Stimulated activated CD8-positive, alpha-beta memory T cell treated with anti-CD3 and anti-CD28 coated beads, Interleukin-12 subunit alpha, Interleukin-12 subunit beta, amount 100 ng/mL, for 4 hours (primary cell): ENCODE measurements around the gene BEST4.
"Not testable (repeated sequence)": the region's sequence is repeated elsewhere in the genome, so short reads cannot be mapped to it uniquely, and the experiment has no call there.

ENCODE experiments used
- DNase-seq: peaks from one replicate; pipeline ENCODE4 v3.0.0-alpha.2; 2020; ENCODE audit warnings: low read depth

BEST4 gene

GRCh38 chr1:44802306-44803061, 14.5 kb upstream of the BEST4 start:
- no peak for DNase-seq

GRCh38 chr1:44801491-44802305, 13.7 kb upstream of the BEST4 start:
- DNase-seq: no peak

- DNase-seq: peak; percentile 97
These were observed 12.0 kb upstream of the BEST4 start, which contains the start of gene PLK3 for GRCh38 chr1:44799770-44800584. Gene PLK3, plus strand, starts transcription at chr1:44800377. Its CDS starts 87 bp downstream, at chr1:44800464.

- no peak for DNase-seq
These were observed 10.8 kb upstream of the BEST4 start for GRCh38 chr1:44798481-44799365.

- not testable (repeated sequence) for DNase-seq
These were observed 9.9 kb upstream of the BEST4 start for GRCh38 chr1:44797886-44798285.

GRCh38 chr1:44792736-44793502, 4.9 kb upstream of the BEST4 start:
- DNase-seq: no peak

- DNase-seq: no peak
These were observed 3.2 kb upstream of the BEST4 start for GRCh38 chr1:44790968-44791801.

GRCh38 chr1:44787506-44787905, 464 bp downstream of the BEST4 start:
- DNase-seq: no peak

GRCh38 chr1:44786841-44787426, 1.0 kb downstream of the BEST4 start:
- no peak for DNase-seq

GRCh38 chr1:44786138-44786840, 1.7 kb downstream of the BEST4 start:
- DNase-seq: peak; percentile 66

GRCh38 chr1:44785501-44786137, 2.4 kb downstream of the BEST4 start:
- no peak for DNase-seq

- no peak for DNase-seq
These were observed 3.0 kb downstream of the BEST4 start for GRCh38 chr1:44785029-44785380.

- no peak for DNase-seq
These were observed 3.6 kb downstream of the BEST4 start for GRCh38 chr1:44784094-44785028.

GRCh38 chr1:44783697-44784093, 4.3 kb downstream of the BEST4 start:
- DNase-seq: no peak

GRCh38 chr1:44780583-44781121, 7.3 kb downstream of the BEST4 start:
- no peak for DNase-seq

- DNase-seq: no peak
These were observed 9.0 kb downstream of the BEST4 start for GRCh38 chr1:44778705-44779576.
